Ascending aorta (tissue), 2 donors: ENCODE measurements around the gene TMEM267. TPM values are rescaled to one million over a fixed set of nuclear protein-coding genes. Genes with fewer than 3 reads are reported as not detected.

ENCODE experiments used
- DNase-seq, 2 donors: peaks; one replicate each; pipeline ENCODE4 v3.0.0-alpha.2; 2019; ENCODE audit warnings: low spot score in 2 of 2
- H3K27ac ChIP-seq, 2 donors: fragments of 200-600 bp; sonication (generic); one replicate each; pipeline ENCODE4 v1.5.1; 2016 to 2017; ENCODE audit warnings: mild to moderate bottlenecking in 1 of 2
- H3K27me3 ChIP-seq: fragments of 200-600 bp; sonication (generic); one replicate; pipeline ENCODE4 v1.5.1; 2017
- H3K36me3 ChIP-seq, 2 donors: fragments of 200-600 bp; sonication (generic); one replicate each; pipeline ENCODE4 v1.5.1; 2016
- H3K4me1 ChIP-seq, 2 donors: fragments of 200-600 bp; sonication (generic); one replicate each; pipeline ENCODE4 v1.5.1; 2016 to 2017; ENCODE audit warnings: mild to moderate bottlenecking in 1 of 2
- H3K4me3 ChIP-seq, 2 donors: fragments of 200-600 bp; sonication (generic); one replicate each; pipeline ENCODE4 v1.5.1; 2016 to 2017; ENCODE audit warnings: mild to moderate bottlenecking in 1 of 2
- H3K9me3 ChIP-seq, 2 donors: fragments of 200-600 bp; sonication (generic); one replicate each; pipeline ENCODE4 v1.5.1; 2016
- intact Hi-C: fragments of 100-400 bp; cut with DNase I; formaldehyde crosslinking; loops from one replicate; pipeline ENCODE4 v1.15.1; 2023
- total RNA-seq: library from RNA; depleted of rRNA; stranded (reverse); fragments of >200 nt; gene quantifications from one replicate; pipeline ENCODE4 v1.1.0, GENCODE V29; 2016
- TF ChIP-seq, protein P1 (sequence below), 3 experiments: fragments of 200-600 bp in 2 of 3; fragments of 450-650 bp in 1 of 3; sonication (generic) in 2 of 3; IDR thresholded peaks; one replicate each; pipeline ENCODE4 v1.5.1; 2016 to 2019; ENCODE audit warnings: antibody characterized with exemption in 3 of 3, mild to moderate bottlenecking in 1 of 3, moderate library complexity in 1 of 3

The TMEM267 gene
- total RNA-seq, 1 donor from 2014 or later: 3.7 TPM

DNA sequence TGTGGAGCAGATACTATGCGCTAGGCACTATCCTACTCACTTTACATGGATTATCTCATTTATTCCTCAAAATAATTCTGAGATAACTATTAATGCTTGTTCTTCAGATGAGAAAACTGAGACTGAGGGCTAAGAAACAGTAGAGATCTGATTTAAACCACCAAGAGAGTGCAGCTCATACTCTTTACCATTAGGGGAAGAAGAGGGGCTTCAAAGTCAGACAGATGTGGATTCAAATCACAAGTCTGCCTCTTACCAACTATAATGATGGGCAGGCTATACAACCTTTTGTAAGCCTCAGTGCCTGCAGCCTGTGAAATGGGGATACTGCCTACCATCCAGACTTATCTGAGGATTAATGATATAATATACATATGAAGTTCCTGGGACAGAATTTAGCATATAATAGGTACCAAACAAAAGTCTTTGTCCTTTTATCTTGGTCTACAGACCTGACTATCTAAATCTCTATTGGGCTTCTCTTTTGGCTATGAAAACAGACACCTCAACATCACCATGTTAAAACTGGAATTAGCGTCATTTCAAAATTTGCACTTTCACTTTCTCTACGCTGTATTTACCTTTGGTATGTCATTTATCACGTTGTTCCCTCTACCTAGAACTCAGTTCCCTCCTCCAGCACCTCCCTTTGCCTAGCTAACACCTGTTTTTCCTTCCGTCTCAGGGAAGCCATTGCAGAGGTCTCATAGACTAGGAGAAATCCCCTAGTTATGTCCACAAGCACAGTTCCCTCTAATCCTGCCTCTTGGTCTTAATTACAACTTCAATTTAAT, 13.8 kb upstream of the TMEM267 start:
- no peak for DNase-seq

DNA sequence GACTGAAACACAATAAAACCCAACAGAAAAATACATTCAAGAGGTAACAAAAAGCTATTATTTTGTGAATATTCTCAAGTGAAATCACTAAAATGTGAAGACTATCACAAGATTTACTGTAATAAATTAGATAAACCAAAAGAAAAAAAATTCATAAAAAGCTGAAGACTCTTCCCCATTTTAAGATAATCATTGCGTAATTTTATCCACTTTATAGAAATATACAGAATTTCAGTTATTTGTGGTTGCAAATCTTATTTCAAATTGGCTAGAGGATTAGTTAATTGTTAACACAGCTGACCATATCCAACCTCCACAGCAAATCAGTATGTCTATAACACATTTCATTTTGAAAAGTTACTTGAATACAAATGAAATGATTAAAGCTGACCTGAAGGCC, 7.7 kb upstream of the TMEM267 start:
- no peak overlapping the region for H3K27ac ChIP-seq
- TF ChIP-seq, protein P1, sequence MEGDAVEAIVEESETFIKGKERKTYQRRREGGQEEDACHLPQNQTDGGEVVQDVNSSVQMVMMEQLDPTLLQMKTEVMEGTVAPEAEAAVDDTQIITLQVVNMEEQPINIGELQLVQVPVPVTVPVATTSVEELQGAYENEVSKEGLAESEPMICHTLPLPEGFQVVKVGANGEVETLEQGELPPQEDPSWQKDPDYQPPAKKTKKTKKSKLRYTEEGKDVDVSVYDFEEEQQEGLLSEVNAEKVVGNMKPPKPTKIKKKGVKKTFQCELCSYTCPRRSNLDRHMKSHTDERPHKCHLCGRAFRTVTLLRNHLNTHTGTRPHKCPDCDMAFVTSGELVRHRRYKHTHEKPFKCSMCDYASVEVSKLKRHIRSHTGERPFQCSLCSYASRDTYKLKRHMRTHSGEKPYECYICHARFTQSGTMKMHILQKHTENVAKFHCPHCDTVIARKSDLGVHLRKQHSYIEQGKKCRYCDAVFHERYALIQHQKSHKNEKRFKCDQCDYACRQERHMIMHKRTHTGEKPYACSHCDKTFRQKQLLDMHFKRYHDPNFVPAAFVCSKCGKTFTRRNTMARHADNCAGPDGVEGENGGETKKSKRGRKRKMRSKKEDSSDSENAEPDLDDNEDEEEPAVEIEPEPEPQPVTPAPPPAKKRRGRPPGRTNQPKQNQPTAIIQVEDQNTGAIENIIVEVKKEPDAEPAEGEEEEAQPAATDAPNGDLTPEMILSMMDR (IDR thresholded peaks at IDR 0.05): no peak
- H3K9me3 ChIP-seq: no peaks in the 10 kb centered on the region
- no peaks in the 10 kb centered on the region for H3K36me3 ChIP-seq
- H3K27me3 ChIP-seq: no peaks in the 10 kb centered on the region
- no peak overlapping the region for H3K4me3 ChIP-seq
- DNase-seq: no peak
- intact Hi-C loops: no loop called here
- no peaks in the 10 kb centered on the region for H3K4me1 ChIP-seq

More for the DNA sequence above, 13.8 kb upstream of the TMEM267 start:
- no peaks in the 10 kb centered on the region for H3K4me1 ChIP-seq
- H3K27me3 ChIP-seq: no peaks in the 10 kb centered on the region
- TF ChIP-seq, protein P1 (IDR thresholded peaks at IDR 0.05): no peak
- intact Hi-C loops: no loop called here
- H3K27ac ChIP-seq: no peak overlapping the region
- no peaks in the 10 kb centered on the region for H3K9me3 ChIP-seq
- H3K36me3 ChIP-seq: no peaks in the 10 kb centered on the region
- H3K4me3 ChIP-seq: no peak overlapping the region

DNA sequence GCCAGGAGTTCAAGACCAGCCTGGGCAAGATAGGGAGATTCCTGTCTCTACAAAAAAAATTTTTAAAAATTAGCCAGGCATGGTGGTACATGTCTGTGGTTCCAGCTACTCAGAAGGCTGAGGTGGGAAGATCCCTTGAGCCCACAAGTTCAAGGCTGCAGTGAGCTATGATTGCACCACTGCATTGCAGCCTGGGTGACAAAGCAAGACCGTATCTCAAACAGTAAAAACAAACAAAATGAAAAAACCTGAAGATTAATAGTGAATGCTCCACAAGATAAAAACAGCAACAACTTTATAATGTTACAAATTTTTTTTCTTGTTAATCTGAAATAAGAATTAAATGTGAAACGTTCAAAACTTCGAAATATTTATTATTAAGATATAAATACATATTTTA, 2.7 kb upstream of the TMEM267 start:
- H3K9me3 ChIP-seq: no peaks in the 10 kb centered on the region
- no peak overlapping the region for H3K27ac ChIP-seq
- H3K27me3 ChIP-seq: no peaks in the 10 kb centered on the region
- no peaks in the 10 kb centered on the region for H3K36me3 ChIP-seq
- peaks cover 0 to 7% of the 10 kb centered on the region in 2 donors for H3K4me1 ChIP-seq
- no peak for DNase-seq
- no peak overlapping the region for H3K4me3 ChIP-seq
- TF ChIP-seq, protein P1 (IDR thresholded peaks at IDR 0.05): no peak
- intact Hi-C loops: no loop called here

DNA sequence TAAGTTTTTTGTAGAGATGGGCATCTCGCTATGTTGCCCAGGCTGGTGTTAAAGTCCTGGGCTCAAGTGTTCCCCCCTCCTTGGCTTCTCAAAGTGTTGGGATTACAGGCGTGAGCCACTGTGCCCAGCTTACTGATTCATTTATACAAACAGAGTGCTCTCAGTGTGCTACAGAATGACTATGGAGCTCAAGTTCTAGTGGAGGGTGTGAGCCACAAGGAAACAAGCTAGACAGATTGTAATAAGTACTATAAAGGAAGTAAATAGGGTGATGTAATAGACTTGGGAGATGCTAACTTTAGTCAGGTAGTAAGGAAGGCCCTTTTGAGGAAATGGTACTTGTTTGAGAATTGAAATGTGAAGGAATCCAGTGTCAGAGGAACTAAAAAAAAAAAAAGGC, 1.7 kb upstream of the TMEM267 start:
- Histone ChIP-seq H3K27me3 (no peaks in the 10 kb centered on the region), H3K4me1 (peaks cover 0 to 7% of the 10 kb centered on the region in 2 donors), H3K27ac (peak overlapping the region in 1 of 2 donors; percentile 98), H3K36me3 (no peaks in the 10 kb centered on the region), H3K4me3 (no peak overlapping the region), H3K9me3 (no peaks in the 10 kb centered on the region)
- DNase-seq: no peak
- intact Hi-C loops: no loop called here
- TF ChIP-seq, protein P1 (IDR thresholded peaks at IDR 0.05): no peak

DNA sequence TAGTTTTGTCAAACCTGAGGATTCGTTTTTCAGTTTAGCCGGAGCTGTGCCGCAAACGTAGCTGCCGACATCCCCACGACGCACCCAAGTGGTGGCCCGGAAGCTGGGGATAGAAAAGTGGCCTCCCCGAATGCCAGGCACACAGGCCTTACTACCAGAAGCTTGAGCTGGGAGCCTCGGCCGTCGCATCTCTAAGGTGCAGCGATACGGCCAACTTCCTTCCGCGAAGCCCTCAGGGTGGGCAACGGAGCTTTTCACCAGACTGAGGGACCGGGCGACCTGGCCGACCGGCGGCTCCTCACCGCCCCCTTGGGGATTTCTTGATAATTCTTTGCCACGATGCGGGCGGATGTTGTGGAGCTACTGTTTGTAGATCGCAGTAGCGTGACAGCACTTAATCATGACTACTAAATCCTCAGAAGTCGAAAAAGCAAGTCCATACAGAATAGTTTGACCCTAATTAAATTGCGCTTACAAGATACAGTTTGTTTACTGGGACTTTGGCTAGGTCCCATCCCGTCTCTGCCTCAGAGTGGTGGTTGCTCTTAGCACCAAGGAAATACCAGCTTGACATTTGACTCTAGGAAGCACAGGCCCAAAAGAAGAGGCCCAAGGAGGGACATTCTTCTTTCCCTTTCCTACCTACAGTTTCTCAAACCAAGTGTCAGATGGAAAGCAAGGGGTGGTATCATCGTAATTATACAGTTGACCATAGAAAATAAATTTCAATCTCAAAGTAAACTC, 613 bp upstream of the TMEM267 start:
- peak; percentile 14 to 85 for DNase-seq
- no peaks in the 10 kb centered on the region for H3K27me3 ChIP-seq
- intact Hi-C loops: loop anchor here (1.0 to 5.0 kb wide), 7 partner anchors 31 to 1323 kb away; partner anchors contain the start of genes C5orf34, HMGCS1, MRPS30 and PAIP1
- H3K9me3 ChIP-seq: no peaks in the 10 kb centered on the region
- peak overlapping the region; percentile 69 to 97 for H3K4me3 ChIP-seq
- no peaks in the 10 kb centered on the region for H3K36me3 ChIP-seq
- H3K27ac ChIP-seq: peak overlapping the region; percentile 98 to 99
- TF ChIP-seq, protein P1 (IDR thresholded peaks at IDR 0.05): peak; percentile 54 to 79 (median 67)
- H3K4me1 ChIP-seq: peaks cover 0 to 7% of the 10 kb centered on the region in 2 donors
